Endodermal cell (in vitro differentiated cells): ENCODE results near the gene SRXN1. TPM values are rescaled to one million over a fixed set of nuclear protein-coding genes. Genes with fewer than 3 reads are reported as not detected.

Source experiments
- DNase-seq: peaks from one replicate; pipeline ENCODE4 v3.0.0-alpha.2; 2017
- H3K27ac ChIP-seq: 2 replicates; pipeline ENCODE4 v1.5.1; 2013; ENCODE audit warnings: mild to moderate bottlenecking, low read depth, low read length, moderate library complexity
- H3K27me3 ChIP-seq: 2 replicates; pipeline ENCODE4 v1.6.1; 2013; ENCODE audit warnings: mild to moderate bottlenecking, low read length, moderate library complexity; ENCODE audit not compliant: insufficient read depth, control insufficient read depth, poor library complexity, severe bottlenecking
- H3K36me3 ChIP-seq: 2 replicates; pipeline ENCODE4 v1.7.0; 2013; ENCODE audit warnings: mild to moderate bottlenecking, low read length, moderate library complexity; ENCODE audit not compliant: control insufficient read depth, insufficient read depth
- H3K4me1 ChIP-seq: one replicate; pipeline ENCODE4 v1.7.0; 2013; ENCODE audit warnings: low read length; ENCODE audit not compliant: control insufficient read depth, insufficient read depth
- H3K4me3 ChIP-seq: 2 replicates; pipeline ENCODE4 v1.5.1; 2013; ENCODE audit warnings: mild to moderate bottlenecking, low read length, moderate library complexity
- H3K9ac ChIP-seq: 2 replicates; pipeline ENCODE4 v1.6.1; 2013; ENCODE audit warnings: mild to moderate bottlenecking, low read length, moderate library complexity; ENCODE audit not compliant: poor library complexity, severe bottlenecking; ENCODE audit errors: extremely low read depth
- H3K9me3 ChIP-seq: 2 replicates; pipeline ENCODE4 v1.6.1; 2013; ENCODE audit warnings: mild to moderate bottlenecking, low read length, moderate library complexity; ENCODE audit not compliant: control insufficient read depth
- H3K27ac Mint-ChIP-seq: 2 replicates; pipeline ENCODE4 v1.8.0; 2020; ENCODE audit warnings: mixed read lengths
- H3K27me3 Mint-ChIP-seq: 2 replicates; pipeline ENCODE4 v1.8.0; 2021; ENCODE audit warnings: mild to moderate bottlenecking, mixed read lengths; ENCODE audit not compliant: insufficient read depth
- H3K36me3 Mint-ChIP-seq: 2 replicates; pipeline ENCODE4 v1.8.0; 2020; ENCODE audit warnings: low read depth, mixed read lengths
- H3K4me1 Mint-ChIP-seq: 2 replicates; pipeline ENCODE4 v1.8.0; 2020; ENCODE audit warnings: mixed read lengths
- H3K4me3 Mint-ChIP-seq: 2 replicates; pipeline ENCODE4 v1.8.0; 2020; ENCODE audit warnings: mild to moderate bottlenecking, moderate library complexity, mixed read lengths
- H3K9me3 Mint-ChIP-seq: 2 replicates; pipeline ENCODE4 v1.8.0; 2020; ENCODE audit warnings: mild to moderate bottlenecking, mixed read lengths
- CTCF ChIP-seq: fragments of 200-600 bp; sonication (generic); conservative IDR thresholded peaks from 2 replicates; pipeline ENCODE4 v1.5.0; 2021; ENCODE audit warnings: antibody characterized with exemption, mild to moderate bottlenecking
- WGBS, 2 experiments: methylation state at CpG; one replicate each; pipeline versions ENCODE4 v1.1.5 to v1.1.7; 2013; ENCODE audit warnings: missing lambda C conversion rate in 2 of 2, mixed read lengths in 1 of 2; ENCODE audit not compliant: insufficient coverage in 1 of 2, insufficient read length in 1 of 2; 5-methylcytosine and 5-hydroxymethylcytosine counted together
- total RNA-seq, 2 donors: library from RNA; stranded (reverse); fragmentation: NEBNext Ultra II Directional in 1 of 2; extraction: Animal tissue kit (Norgen Biotek cat#: 25700) in 1 of 2; gene quantifications; 2 replicates in 1 of 2; 3 replicates in 1 of 2; pipeline ENCODE4 v1.2.1, GENCODE V29; 2021

Gene SRXN1
- total RNA-seq, 2 donors from 2014 or later = 9.7 to 19.3 TPM

GRCh38 chr20:658202-658601 lies 5.2 kb upstream of the SRXN1 start:
- Mint-ChIP-seq H3K4me3 (no peak overlapping the region), H3K36me3 (no peaks in the 10 kb centered on the region), H3K9me3 (no peaks in the 10 kb centered on the region), H3K27me3 (peaks cover 40% of the 10 kb centered on the region), H3K4me1 (peaks cover 45% of the 10 kb centered on the region), H3K27ac (peak overlapping the region; percentile 67)
- peak; percentile 69 for DNase-seq
- H3K9ac ChIP-seq = no peak overlapping the region
- no peak overlapping the region for H3K27ac ChIP-seq
- no peaks in the 10 kb centered on the region for H3K36me3 ChIP-seq
- no peaks in the 10 kb centered on the region for H3K9me3 ChIP-seq
- peaks cover 12% of the 10 kb centered on the region for H3K4me1 ChIP-seq
- TF ChIP-seq CTCF = no peak
- H3K27me3 ChIP-seq = peaks cover 10% of the 10 kb centered on the region
- H3K4me3 ChIP-seq = peak overlapping the region; percentile 4
- WGBS, 2 experiments = 24 to 27% methylated on average over 2 of the region's 2 CpGs

GRCh38 chr20:655726-656624 lies 3.0 kb upstream of the SRXN1 start:
- H3K27me3 Mint-ChIP-seq = peaks cover 17% of the 10 kb centered on the region
- H3K9me3 Mint-ChIP-seq = no peaks in the 10 kb centered on the region

GRCh38 chr20:654417-654750 lies 1.4 kb upstream of the SRXN1 start:
- peaks cover 38% of the 10 kb centered on the region for H3K4me1 Mint-ChIP-seq
- WGBS, 2 experiments = 90 to 100% methylated on average over 3 of the region's 3 CpGs
- peak overlapping the region; percentile 57 for H3K4me3 Mint-ChIP-seq

More at GRCh38 chr20:655726-656624, 3.0 kb upstream of the SRXN1 start:
- H3K4me1 Mint-ChIP-seq = peaks cover 46% of the 10 kb centered on the region
- H3K4me1 ChIP-seq = peaks cover 16% of the 10 kb centered on the region
- no peak overlapping the region for H3K27ac Mint-ChIP-seq
- H3K4me3 ChIP-seq = no peak overlapping the region
- WGBS, 2 experiments = 91 to 92% methylated on average over 10 to 11 of the region's 11 CpGs
- no peak overlapping the region for H3K9ac ChIP-seq
- H3K27me3 ChIP-seq = no peaks in the 10 kb centered on the region
- H3K4me3 Mint-ChIP-seq = no peak overlapping the region
- no peak for TF ChIP-seq CTCF
- H3K36me3 ChIP-seq = no peaks in the 10 kb centered on the region
- no peaks in the 10 kb centered on the region for H3K9me3 ChIP-seq
- DNase-seq = peak; percentile 21
- H3K27ac ChIP-seq = no peak overlapping the region
- no peaks in the 10 kb centered on the region for H3K36me3 Mint-ChIP-seq

More at GRCh38 chr20:654417-654750, 1.4 kb upstream of the SRXN1 start:
- DNase-seq = no peak
- Histone ChIP-seq H3K36me3 (no peaks in the 10 kb centered on the region), H3K27ac (no peak overlapping the region), H3K4me3 (no peak overlapping the region), H3K9ac (no peak overlapping the region), H3K9me3 (no peaks in the 10 kb centered on the region), H3K27me3 (no peaks in the 10 kb centered on the region), H3K4me1 (peaks cover 16% of the 10 kb centered on the region)
- no peaks in the 10 kb centered on the region for H3K9me3 Mint-ChIP-seq
- peaks cover 12% of the 10 kb centered on the region for H3K27me3 Mint-ChIP-seq
- no peak for TF ChIP-seq CTCF
- peaks cover 8% of the 10 kb centered on the region for H3K36me3 Mint-ChIP-seq
- H3K27ac Mint-ChIP-seq = no peak overlapping the region
